Suprapubic skin (tissue), 4 donors: Measurements from ENCODE around the gene GNRHR.

Experiments used
- EP300 ChIP-seq: sonication (generic); formaldehyde crosslinking; IDR thresholded peaks from one replicate; pipeline ENCODE4 v1.6.1; 2017; ENCODE audit warnings: antibody characterized with exemption
- POLR2A ChIP-seq, 2 donors: fragments of 450-650 bp; IDR thresholded peaks; one replicate each; pipeline ENCODE4 v1.6.1; 2017; ENCODE audit warnings: antibody characterized with exemption in 2 of 2, mild to moderate bottlenecking in 2 of 2, moderate library complexity in 2 of 2
- POLR2AphosphoS5 ChIP-seq, 3 donors: sonication (generic); formaldehyde crosslinking; IDR thresholded peaks; one replicate each; pipeline ENCODE4 v1.6.1; 2017; ENCODE audit warnings: antibody characterized with exemption in 3 of 3
- TF ChIP-seq, protein P1 (sequence below), 2 donors: fragments of 200-600 bp in 1 of 2; fragments of 450-650 bp in 1 of 2; sonication (generic) in 1 of 2; IDR thresholded peaks; one replicate each; pipeline ENCODE4 v1.5.1; 2016 to 2019; ENCODE audit warnings: antibody characterized with exemption in 2 of 2, mild to moderate bottlenecking in 1 of 2, moderate library complexity in 1 of 2

DNA sequence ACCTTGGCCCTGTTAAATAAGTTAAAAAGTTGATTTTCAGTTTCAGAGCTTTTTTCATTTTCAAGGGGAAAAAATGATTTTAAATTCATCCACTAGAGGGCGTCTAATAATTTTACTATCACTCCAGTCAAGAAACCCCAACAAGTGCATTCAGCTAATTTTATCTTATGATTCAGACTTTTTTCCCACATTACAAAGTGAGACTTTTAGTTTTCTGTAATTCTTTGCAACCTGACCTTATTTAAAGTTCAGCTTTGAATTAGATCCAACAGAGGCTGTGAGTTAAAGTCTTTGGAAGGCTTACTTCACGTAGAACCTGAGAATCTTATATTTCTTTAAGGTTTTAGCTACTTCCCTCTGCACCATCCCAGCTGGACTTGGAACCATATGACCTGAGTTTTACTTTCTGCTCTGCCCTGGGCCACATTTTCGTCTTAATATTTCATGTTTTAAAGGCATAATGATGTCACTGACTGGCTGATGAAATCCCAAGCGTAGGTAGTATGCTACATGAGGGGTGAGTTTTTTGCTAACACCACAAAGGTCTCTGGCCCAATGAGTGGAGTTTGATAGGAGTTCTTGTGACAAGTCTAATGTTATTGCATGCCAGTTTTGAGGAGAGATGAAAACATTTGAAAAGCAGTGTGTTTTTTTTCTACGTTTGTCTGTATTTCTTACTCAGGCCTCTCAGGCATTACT lies 7.2 kb downstream of the GNRHR start:
- TF ChIP-seq, protein P1, sequence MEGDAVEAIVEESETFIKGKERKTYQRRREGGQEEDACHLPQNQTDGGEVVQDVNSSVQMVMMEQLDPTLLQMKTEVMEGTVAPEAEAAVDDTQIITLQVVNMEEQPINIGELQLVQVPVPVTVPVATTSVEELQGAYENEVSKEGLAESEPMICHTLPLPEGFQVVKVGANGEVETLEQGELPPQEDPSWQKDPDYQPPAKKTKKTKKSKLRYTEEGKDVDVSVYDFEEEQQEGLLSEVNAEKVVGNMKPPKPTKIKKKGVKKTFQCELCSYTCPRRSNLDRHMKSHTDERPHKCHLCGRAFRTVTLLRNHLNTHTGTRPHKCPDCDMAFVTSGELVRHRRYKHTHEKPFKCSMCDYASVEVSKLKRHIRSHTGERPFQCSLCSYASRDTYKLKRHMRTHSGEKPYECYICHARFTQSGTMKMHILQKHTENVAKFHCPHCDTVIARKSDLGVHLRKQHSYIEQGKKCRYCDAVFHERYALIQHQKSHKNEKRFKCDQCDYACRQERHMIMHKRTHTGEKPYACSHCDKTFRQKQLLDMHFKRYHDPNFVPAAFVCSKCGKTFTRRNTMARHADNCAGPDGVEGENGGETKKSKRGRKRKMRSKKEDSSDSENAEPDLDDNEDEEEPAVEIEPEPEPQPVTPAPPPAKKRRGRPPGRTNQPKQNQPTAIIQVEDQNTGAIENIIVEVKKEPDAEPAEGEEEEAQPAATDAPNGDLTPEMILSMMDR (IDR thresholded peaks at IDR 0.05): peak; percentile 5 to 47
- TF ChIP-seq EP300: no peak
- no peak for TF ChIP-seq POLR2A (IDR thresholded peaks at IDR 0.05)
- TF ChIP-seq POLR2AphosphoS5 (IDR thresholded peaks at IDR 0.05): no peak
